ENCODE results near the gene ELN. TPM values are rescaled to one million over a fixed set of nuclear protein-coding genes. Genes with fewer than 3 reads are reported as not detected.

Gene ELN
- polyA plus RNA-seq, 1 experiment, result 619 TPM

DNA sequence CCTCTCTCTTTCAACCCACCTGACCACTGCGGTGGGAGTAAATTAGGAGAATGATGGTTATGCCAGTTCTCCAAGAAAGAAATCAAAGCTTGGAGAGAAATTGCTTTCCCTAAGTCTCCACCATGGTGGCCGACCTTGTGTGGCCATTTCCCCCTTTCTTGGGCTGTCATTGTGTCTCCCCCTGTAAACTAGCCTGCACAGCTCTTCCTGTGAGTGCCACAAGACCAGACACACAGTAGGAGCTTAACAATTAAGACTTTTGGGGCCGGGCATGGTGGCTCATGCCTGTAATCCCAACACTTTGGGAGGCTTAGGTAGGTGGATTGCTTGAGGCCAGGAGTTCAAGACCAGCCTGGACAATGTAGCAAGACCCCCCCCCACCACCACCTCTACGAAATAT, 36.7 kb downstream of the ELN start:
- H3K27me3 ChIP-seq (ENCODE audit: control insufficient read depth, insufficient read depth, low read length), result no peaks in the 10 kb centered on the region
- no peak overlapping the region for H3K4me3 ChIP-seq (ENCODE audit: low read depth, low read length)
- ChIA-PET POLR2A (interaction anchor here (0.6 kb wide), 1 partner anchor 170 kb away, joined by 6 read pairs; no protein-coding TSS in a partner anchor), CTCF (interaction anchor here (0.8 to 1.4 kb wide), 7 partner anchors 10 to 336 kb away, joined by 3 to 7 read pairs (median 3); no protein-coding TSS in a partner anchor)
- TF ChIP-seq, protein P1, sequence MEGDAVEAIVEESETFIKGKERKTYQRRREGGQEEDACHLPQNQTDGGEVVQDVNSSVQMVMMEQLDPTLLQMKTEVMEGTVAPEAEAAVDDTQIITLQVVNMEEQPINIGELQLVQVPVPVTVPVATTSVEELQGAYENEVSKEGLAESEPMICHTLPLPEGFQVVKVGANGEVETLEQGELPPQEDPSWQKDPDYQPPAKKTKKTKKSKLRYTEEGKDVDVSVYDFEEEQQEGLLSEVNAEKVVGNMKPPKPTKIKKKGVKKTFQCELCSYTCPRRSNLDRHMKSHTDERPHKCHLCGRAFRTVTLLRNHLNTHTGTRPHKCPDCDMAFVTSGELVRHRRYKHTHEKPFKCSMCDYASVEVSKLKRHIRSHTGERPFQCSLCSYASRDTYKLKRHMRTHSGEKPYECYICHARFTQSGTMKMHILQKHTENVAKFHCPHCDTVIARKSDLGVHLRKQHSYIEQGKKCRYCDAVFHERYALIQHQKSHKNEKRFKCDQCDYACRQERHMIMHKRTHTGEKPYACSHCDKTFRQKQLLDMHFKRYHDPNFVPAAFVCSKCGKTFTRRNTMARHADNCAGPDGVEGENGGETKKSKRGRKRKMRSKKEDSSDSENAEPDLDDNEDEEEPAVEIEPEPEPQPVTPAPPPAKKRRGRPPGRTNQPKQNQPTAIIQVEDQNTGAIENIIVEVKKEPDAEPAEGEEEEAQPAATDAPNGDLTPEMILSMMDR (IDR thresholded peaks at IDR 0.05; ENCODE audit: insufficient read depth, low read depth, low read length), result no peak
- DNase-seq (ENCODE audit: low read depth), result no peak
- H3K36me3 ChIP-seq (ENCODE audit: control insufficient read depth, insufficient read depth, low read length), result peaks cover 7% of the 10 kb centered on the region

DNA sequence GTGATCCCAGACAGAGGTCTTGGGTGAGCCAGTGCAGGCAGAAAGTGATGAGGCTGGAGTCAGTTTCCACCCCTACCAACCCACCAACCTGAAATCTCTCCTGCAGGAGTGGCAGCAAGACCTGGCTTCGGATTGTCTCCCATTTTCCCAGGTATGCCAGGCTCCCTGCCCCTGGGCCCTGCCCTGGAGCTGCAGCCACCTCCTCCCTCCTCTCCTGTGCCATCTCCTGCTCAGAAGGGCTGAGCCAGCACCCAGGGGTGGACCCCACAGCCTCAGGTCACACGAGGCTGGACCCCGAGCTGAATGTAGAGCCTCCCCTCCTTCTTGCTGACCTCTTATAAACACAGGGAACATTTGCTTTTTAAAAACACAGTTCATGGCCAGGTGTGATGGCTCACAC, 38.7 kb downstream of the ELN start:
- TF ChIP-seq, protein P1 (IDR thresholded peaks at IDR 0.05; ENCODE audit: insufficient read depth, low read depth, low read length), result no peak
- ChIA-PET CTCF (interaction anchor here (0.7 to 2.3 kb wide), 5 partner anchors 11 to 334 kb away, joined by 3 to 15 read pairs (median 3); no protein-coding TSS in a partner anchor), POLR2A (no interaction called here)
- peaks cover 4% of the 10 kb centered on the region for H3K36me3 ChIP-seq (ENCODE audit: control insufficient read depth, insufficient read depth, low read length)
- H3K4me3 ChIP-seq (ENCODE audit: low read depth, low read length), result no peak overlapping the region
- no peaks in the 10 kb centered on the region for H3K27me3 ChIP-seq (ENCODE audit: control insufficient read depth, insufficient read depth, low read length)
- no peak for DNase-seq (ENCODE audit: low read depth)

DNA sequence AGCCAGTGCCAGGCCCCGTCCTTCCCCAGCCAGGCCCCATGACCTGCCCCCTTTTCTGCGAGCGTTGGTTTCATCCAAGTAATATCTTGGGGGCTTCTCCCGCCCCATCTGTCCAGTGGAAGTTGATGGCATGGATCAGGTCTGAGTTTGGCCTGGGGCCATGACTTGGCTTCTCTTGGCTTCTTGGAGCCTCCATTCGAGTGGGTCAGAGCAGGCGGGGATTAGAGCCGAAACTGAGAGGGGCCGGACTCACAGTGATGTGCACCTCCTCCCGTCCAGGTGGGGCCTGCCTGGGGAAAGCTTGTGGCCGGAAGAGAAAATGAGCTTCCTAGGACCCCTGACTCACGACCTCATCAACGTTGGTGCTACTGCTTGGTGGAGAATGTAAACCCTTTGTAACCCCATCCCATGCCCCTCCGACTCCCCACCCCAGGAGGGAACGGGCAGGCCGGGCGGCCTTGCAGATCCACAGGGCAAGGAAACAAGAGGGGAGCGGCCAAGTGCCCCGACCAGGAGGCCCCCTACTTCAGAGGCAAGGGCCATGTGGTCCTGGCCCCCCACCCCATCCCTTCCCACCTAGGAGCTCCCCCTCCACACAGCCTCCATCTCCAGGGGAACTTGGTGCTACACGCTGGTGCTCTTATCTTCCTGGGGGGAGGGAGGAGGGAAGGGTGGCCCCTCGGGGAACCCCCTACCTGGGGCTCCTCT, 40.6 kb downstream of the ELN start:
- CTCF ChIA-PET, result interaction anchor here (0.9 to 3.8 kb wide), 15 partner anchors 10 to 332 kb away, joined by 3 to 27 read pairs (median 4); partner anchors contain the start of genes CLIP2 and LIMK1
- POLR2A ChIA-PET, result no interaction called here
- H3K36me3 ChIP-seq (ENCODE audit: control insufficient read depth, insufficient read depth, low read length), result peaks cover 1% of the 10 kb centered on the region
- H3K4me3 ChIP-seq (ENCODE audit: low read depth, low read length), result no peak overlapping the region
- TF ChIP-seq, protein P1 (IDR thresholded peaks at IDR 0.05; ENCODE audit: insufficient read depth, low read depth, low read length), result no peak
- no peak for DNase-seq (ENCODE audit: low read depth)
- no peaks in the 10 kb centered on the region for H3K27me3 ChIP-seq (ENCODE audit: control insufficient read depth, insufficient read depth, low read length)

DNA sequence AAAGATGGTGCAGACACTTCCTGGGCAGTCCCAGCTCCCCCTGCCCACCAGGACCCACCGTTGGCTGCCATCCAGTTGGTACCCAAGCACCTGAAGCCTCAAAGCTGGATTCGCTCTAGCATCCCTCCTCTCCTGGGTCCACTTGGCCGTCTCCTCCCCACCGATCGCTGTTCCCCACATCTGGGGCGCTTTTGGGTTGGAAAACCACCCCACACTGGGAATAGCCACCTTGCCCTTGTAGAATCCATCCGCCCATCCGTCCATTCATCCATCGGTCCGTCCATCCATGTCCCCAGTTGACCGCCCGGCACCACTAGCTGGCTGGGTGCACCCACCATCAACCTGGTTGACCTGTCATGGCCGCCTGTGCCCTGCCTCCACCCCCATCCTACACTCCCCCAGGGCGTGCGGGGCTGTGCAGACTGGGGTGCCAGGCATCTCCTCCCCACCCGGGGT, 41.1 kb downstream of the ELN start:
- Histone ChIP-seq H3K36me3 (ENCODE audit: control insufficient read depth, insufficient read depth, low read length) (peaks cover 1% of the 10 kb centered on the region), H3K27me3 (ENCODE audit: control insufficient read depth, insufficient read depth, low read length) (no peaks in the 10 kb centered on the region), H3K4me3 (ENCODE audit: low read depth, low read length) (no peak overlapping the region)
- ChIA-PET POLR2A (no interaction called here), CTCF (interaction anchor here (0.6 to 3.8 kb wide), 15 partner anchors 10 to 332 kb away, joined by 3 to 27 read pairs (median 6); partner anchors contain the start of gene LIMK1)
- TF ChIP-seq, protein P1 (IDR thresholded peaks at IDR 0.05; ENCODE audit: insufficient read depth, low read depth, low read length), result no peak
- no peak for DNase-seq (ENCODE audit: low read depth)

DNA sequence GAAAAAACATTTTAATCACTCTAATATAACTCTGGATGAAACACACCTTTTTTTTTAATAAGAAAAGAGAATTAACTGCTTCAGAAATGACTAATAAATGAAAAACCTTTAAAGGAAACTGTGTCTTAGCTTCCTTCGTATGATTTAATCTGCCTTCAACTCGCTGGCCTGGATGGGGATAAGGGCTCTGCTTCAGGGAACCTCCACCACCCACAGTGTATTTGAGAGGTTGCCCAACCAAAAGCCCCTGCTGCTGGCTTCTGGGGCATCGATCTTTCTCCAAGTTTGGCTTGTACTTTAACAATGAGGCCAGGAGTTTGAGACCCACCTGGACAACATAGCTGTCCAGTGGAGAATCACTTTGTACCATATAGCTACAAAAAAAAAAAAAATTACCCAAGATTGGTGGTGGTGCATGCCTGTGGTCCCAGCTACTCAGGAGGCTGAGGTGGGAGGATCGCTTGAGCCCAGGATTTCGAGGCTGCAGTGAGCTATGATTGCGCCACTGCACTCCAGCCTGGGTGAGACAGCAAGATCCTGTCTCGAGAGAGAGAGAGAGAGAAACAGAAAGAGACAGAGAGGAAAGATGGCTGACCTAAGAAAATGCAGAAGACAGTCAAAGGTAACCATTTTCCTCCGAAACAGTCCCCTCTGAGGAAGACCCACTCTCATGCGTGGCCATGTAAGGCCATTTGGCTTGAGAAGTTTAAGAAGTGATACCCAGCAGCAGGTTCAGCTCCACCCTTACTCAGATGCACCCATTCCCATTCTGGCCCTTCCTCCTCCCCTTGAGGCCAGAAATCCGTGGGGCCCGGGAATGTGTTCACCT, 42.0 kb downstream of the ELN start:
- H3K4me3 ChIP-seq (ENCODE audit: low read depth, low read length), result no peak overlapping the region
- POLR2A ChIA-PET, result no interaction called here
- TF ChIP-seq, protein P1 (IDR thresholded peaks at IDR 0.05; ENCODE audit: insufficient read depth, low read depth, low read length), result no peak
- H3K36me3 ChIP-seq (ENCODE audit: control insufficient read depth, insufficient read depth, low read length), result peaks cover under 1% of the 10 kb centered on the region
- CTCF ChIA-PET, result interaction anchor here (0.6 to 3.8 kb wide), 13 partner anchors 9 to 355 kb away, joined by 3 to 27 read pairs (median 6); no protein-coding TSS in a partner anchor
- no peak for DNase-seq (ENCODE audit: low read depth)
- no peaks in the 10 kb centered on the region for H3K27me3 ChIP-seq (ENCODE audit: control insufficient read depth, insufficient read depth, low read length)
